Mucosa of stomach (tissue), 1 donor: Measurements from ENCODE around the gene SCYL3.
"Not testable (repeated sequence)": the region's sequence is repeated elsewhere in the genome, so short reads cannot be mapped to it uniquely, and the experiment has no call there.

Experiments
- H3K27me3 ChIP-seq: one replicate; pipeline ENCODE4 v1.7.0; 2013; ENCODE audit warnings: mild to moderate bottlenecking, low read length; ENCODE audit not compliant: control insufficient read depth, insufficient read depth
- H3K36me3 ChIP-seq: one replicate; pipeline ENCODE4 v1.7.0; 2013; ENCODE audit warnings: low read length; ENCODE audit not compliant: control insufficient read depth, insufficient read depth
- H3K4me1 ChIP-seq: one replicate; pipeline ENCODE4 v1.7.0; 2013; ENCODE audit warnings: mild to moderate bottlenecking, low read length; ENCODE audit not compliant: control insufficient read depth, insufficient read depth
- H3K4me3 ChIP-seq: one replicate; pipeline ENCODE4 v1.7.0; 2013; ENCODE audit warnings: low read length
- H3K9ac ChIP-seq: one replicate; pipeline ENCODE4 v1.7.0; 2013; ENCODE audit warnings: mild to moderate bottlenecking, low read length, moderate library complexity
- H3K9me3 ChIP-seq: one replicate; pipeline ENCODE4 v1.7.0; 2013; ENCODE audit warnings: mild to moderate bottlenecking, low read length, moderate library complexity; ENCODE audit not compliant: control insufficient read depth
- donor health status: Pancreatic carcinoma.

Gene SCYL3

GRCh38 chr1:169879034-169879840 lies 14.5 kb downstream of the SCYL3 start:
- Histone ChIP-seq H3K4me3 (no peak overlapping the region), H3K4me1 (no peaks in the 10 kb centered on the region), H3K27me3 (no peaks in the 10 kb centered on the region), H3K9me3 (no peaks in the 10 kb centered on the region), H3K9ac (no peak overlapping the region), H3K36me3 (peaks cover 6% of the 10 kb centered on the region)

GRCh38 chr1:169878498-169878897 lies 15.2 kb downstream of the SCYL3 start:
- no peaks in the 10 kb centered on the region for H3K9me3 ChIP-seq
- H3K9ac ChIP-seq: no peak overlapping the region
- peaks cover 6% of the 10 kb centered on the region for H3K36me3 ChIP-seq
- H3K4me3 ChIP-seq: no peak overlapping the region
- H3K27me3 ChIP-seq: no peaks in the 10 kb centered on the region
- no peaks in the 10 kb centered on the region for H3K4me1 ChIP-seq

GRCh38 chr1:169877800-169878491 lies 15.8 kb downstream of the SCYL3 start:
- no peak overlapping the region for H3K9ac ChIP-seq
- H3K4me3 ChIP-seq: no peak overlapping the region
- H3K4me1 ChIP-seq: no peaks in the 10 kb centered on the region
- H3K9me3 ChIP-seq: no peaks in the 10 kb centered on the region
- peaks cover 11% of the 10 kb centered on the region for H3K36me3 ChIP-seq
- no peaks in the 10 kb centered on the region for H3K27me3 ChIP-seq

- no peak overlapping the region for H3K9ac ChIP-seq
- no peaks in the 10 kb centered on the region for H3K27me3 ChIP-seq
- H3K4me3 ChIP-seq: no peak overlapping the region
- no peaks in the 10 kb centered on the region for H3K9me3 ChIP-seq
- H3K36me3 ChIP-seq: peaks cover 12% of the 10 kb centered on the region
- H3K4me1 ChIP-seq: no peaks in the 10 kb centered on the region
These were observed 19.5 kb downstream of the SCYL3 start for GRCh38 chr1:169874229-169874628.

- Histone ChIP-seq H3K4me3 (no peak overlapping the region), H3K4me1 (no peaks in the 10 kb centered on the region), H3K27me3 (no peaks in the 10 kb centered on the region), H3K36me3 (peaks cover 12% of the 10 kb centered on the region), H3K9me3 (no peaks in the 10 kb centered on the region), H3K9ac (no peak overlapping the region)
These were observed 20.0 kb downstream of the SCYL3 start for GRCh38 chr1:169873582-169874199.

- no peaks in the 10 kb centered on the region for H3K9me3 ChIP-seq
- no peaks in the 10 kb centered on the region for H3K27me3 ChIP-seq
- no peaks in the 10 kb centered on the region for H3K4me1 ChIP-seq
- H3K36me3 ChIP-seq: peaks cover 6% of the 10 kb centered on the region
- no peak overlapping the region for H3K4me3 ChIP-seq
- no peak overlapping the region for H3K9ac ChIP-seq
These were observed 20.8 kb downstream of the SCYL3 start for GRCh38 chr1:169872906-169873305.

DNA sequence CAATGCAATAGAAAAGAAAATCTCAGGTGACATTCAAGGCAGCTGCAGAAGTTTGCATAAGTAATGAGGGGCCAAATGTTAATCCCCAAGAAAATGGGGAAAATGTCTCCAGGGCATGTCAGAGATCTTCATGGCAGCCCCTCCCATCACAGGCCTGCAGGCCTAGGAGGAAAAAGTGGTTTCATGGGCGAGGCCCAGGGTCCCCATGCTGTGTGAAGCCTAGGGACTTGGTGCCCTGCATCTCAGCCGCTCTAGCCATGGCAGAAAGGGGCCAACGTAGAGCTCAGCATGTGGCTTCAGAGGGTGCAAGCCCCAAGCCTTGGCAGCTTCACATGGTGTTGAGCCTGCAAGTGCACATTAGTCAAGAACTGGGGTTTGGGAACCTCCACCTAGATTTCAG lies 21.7 kb downstream of the SCYL3 start:
- H3K4me3 ChIP-seq: not testable (repeated sequence)

GRCh38 chr1:169869426-169869825 lies 24.3 kb downstream of the SCYL3 start:
- no peak overlapping the region for H3K9ac ChIP-seq
- H3K27me3 ChIP-seq: no peaks in the 10 kb centered on the region
- peaks cover 12% of the 10 kb centered on the region for H3K36me3 ChIP-seq
- no peaks in the 10 kb centered on the region for H3K4me1 ChIP-seq
- H3K4me3 ChIP-seq: no peak overlapping the region
- H3K9me3 ChIP-seq: no peaks in the 10 kb centered on the region

More for the DNA sequence above, 21.7 kb downstream of the SCYL3 start:
- H3K9me3 ChIP-seq, H3K9ac ChIP-seq, H3K4me1 ChIP-seq, H3K27me3 ChIP-seq: not testable (repeated sequence)
- H3K36me3 ChIP-seq: peaks cover 12% of the 10 kb centered on the region

- H3K4me3 ChIP-seq: no peak overlapping the region
- no peaks in the 10 kb centered on the region for H3K4me1 ChIP-seq
- H3K27me3 ChIP-seq: no peaks in the 10 kb centered on the region
- no peak overlapping the region for H3K9ac ChIP-seq
- H3K9me3 ChIP-seq: no peaks in the 10 kb centered on the region
- peaks cover 12% of the 10 kb centered on the region for H3K36me3 ChIP-seq
These were observed 24.7 kb downstream of the SCYL3 start for GRCh38 chr1:169868978-169869377.

GRCh38 chr1:169867012-169867675 lies 26.6 kb downstream of the SCYL3 start:
- Histone ChIP-seq H3K9me3 (no peaks in the 10 kb centered on the region), H3K36me3 (peaks cover 6% of the 10 kb centered on the region), H3K9ac (no peak overlapping the region), H3K27me3 (no peaks in the 10 kb centered on the region), H3K4me3 (no peak overlapping the region), H3K4me1 (no peaks in the 10 kb centered on the region)

- H3K27me3 ChIP-seq: no peaks in the 10 kb centered on the region
- H3K36me3 ChIP-seq: peaks cover 10% of the 10 kb centered on the region
- H3K4me1 ChIP-seq: no peaks in the 10 kb centered on the region
- no peak overlapping the region for H3K9ac ChIP-seq
- no peaks in the 10 kb centered on the region for H3K9me3 ChIP-seq
- no peak overlapping the region for H3K4me3 ChIP-seq
These were observed 27.1 kb downstream of the SCYL3 start for GRCh38 chr1:169866577-169866976.

- H3K36me3 ChIP-seq, H3K27me3 ChIP-seq, H3K4me3 ChIP-seq, H3K4me1 ChIP-seq, H3K9ac ChIP-seq, H3K9me3 ChIP-seq: not testable (repeated sequence)
These were observed 29.2 kb downstream of the SCYL3 start for GRCh38 chr1:169864531-169864930.
